ENCODE data around the gene MOB1A.

GRCh38 chr2:74178211-74179062 is at the start of gene MOB1A:
- TF ChIP-seq CTCF (conservative IDR thresholded peaks at IDR 0.05; ENCODE audit: low read length) (no peak), EZH2phosphoT487 (IDR thresholded peaks at IDR 0.05; ENCODE audit: borderline replicate concordance, low read depth, low read length) (no peak)

Measured in OCI-LY7 (cell line).